Loucy (cell line): Measurements from ENCODE around the gene REEP1.

Experiments
- H2AFZ ChIP-seq: fragments of 200-600 bp; sonication (generic); 2 replicates; pipeline ENCODE4 v1.6.0; 2016; ENCODE audit warnings: antibody characterized with exemption, mild to moderate bottlenecking, low read length, moderate library complexity
- H3F3A ChIP-seq: fragments of 200-600 bp; 2 replicates; pipeline ENCODE4 v1.6.0; 2016; ENCODE audit warnings: antibody characterized with exemption, low read depth, mild to moderate bottlenecking
- H3K27me3 ChIP-seq: fragments of 200-600 bp; sonication (generic); 2 replicates; pipeline ENCODE4 v1.6.1; 2014; ENCODE audit warnings: low read length, mild to moderate bottlenecking; ENCODE audit not compliant: insufficient read depth, poor library complexity, severe bottlenecking
- H3K36me3 ChIP-seq: fragments of 200-600 bp; sonication (generic); 2 replicates; pipeline ENCODE4 v1.6.1; 2016; ENCODE audit warnings: low read length; ENCODE audit not compliant: insufficient read depth
- H3K4me1 ChIP-seq: fragments of 200-600 bp; sonication (generic); 2 replicates; pipeline ENCODE4 v1.5.1; 2014; ENCODE audit warnings: low read length, mild to moderate bottlenecking; ENCODE audit not compliant: insufficient read depth, poor library complexity, severe bottlenecking
- H3K4me2 ChIP-seq: fragments of 200-600 bp; sonication (generic); 2 replicates; pipeline ENCODE4 v1.6.0; 2014; ENCODE audit warnings: antibody characterized with exemption, low read length, low read depth, mild to moderate bottlenecking; ENCODE audit not compliant: poor library complexity, severe bottlenecking
- H3K4me3 ChIP-seq: fragments of 200-600 bp; sonication (generic); 2 replicates; pipeline ENCODE4 v1.5.1; 2014; ENCODE audit warnings: low read length, mild to moderate bottlenecking, mixed read lengths; ENCODE audit not compliant: poor library complexity, severe bottlenecking
- H3K79me2 ChIP-seq: fragments of 200-600 bp; sonication (generic); 2 replicates; pipeline ENCODE4 v1.6.1; 2014; ENCODE audit warnings: low read length; ENCODE audit not compliant: insufficient read depth
- H3K9ac ChIP-seq: fragments of 200-600 bp; sonication (generic); 2 replicates; pipeline ENCODE4 v1.6.0; 2014; ENCODE audit warnings: mild to moderate bottlenecking, low read depth, low read length, moderate library complexity; ENCODE audit not compliant: poor library complexity, severe bottlenecking
- H3K9me2 ChIP-seq: fragments of 200-600 bp; sonication (generic); replicated peaks from 2 replicates; pipeline ENCODE4 v1.6.1; 2016; ENCODE audit warnings: low read depth, low read length, mixed read lengths
- H3K9me3 ChIP-seq: fragments of 200-600 bp; sonication (generic); 2 replicates; pipeline ENCODE4 v1.6.1; 2014; ENCODE audit warnings: mild to moderate bottlenecking, antibody characterized with exemption, low read length, low read depth; ENCODE audit not compliant: insufficient read depth
- H4K20me1 ChIP-seq: fragments of 200-600 bp; sonication (generic); 2 replicates; pipeline ENCODE4 v1.6.0; 2014; ENCODE audit warnings: antibody characterized with exemption, low read length, mild to moderate bottlenecking; ENCODE audit not compliant: insufficient read depth, poor library complexity, severe bottlenecking
- EZH2phosphoT487 ChIP-seq: fragments of 200-600 bp; IDR thresholded peaks from 2 replicates; pipeline ENCODE4 v1.6.1; 2018; ENCODE audit warnings: antibody characterized with exemption, mild to moderate bottlenecking, moderate library complexity, borderline replicate concordance
- TF ChIP-seq, protein P1 (sequence below): fragments of 200-600 bp; sonication (generic); conservative IDR thresholded peaks from 2 replicates; pipeline ENCODE4 v1.5.1; 2014; ENCODE audit warnings: mild to moderate bottlenecking, antibody characterized with exemption, low read length

The REEP1 gene

GRCh38 chr2:86292571-86293515 lies 44.6 kb downstream of the REEP1 start:
- Histone ChIP-seq H3K4me3 (no peak overlapping the region), H3K79me2 (no peaks in the 10 kb centered on the region), H3K27me3 (peaks cover 9% of the 10 kb centered on the region), H3K4me1 (no peaks in the 10 kb centered on the region), H2AFZ (no peak overlapping the region), H3K9me2 (no peaks in the 10 kb centered on the region), H3K9me3 (no peaks in the 10 kb centered on the region), H4K20me1 (no peaks in the 10 kb centered on the region), H3K4me2 (no peak overlapping the region), H3F3A (no peaks in the 10 kb centered on the region), H3K36me3 (no peaks in the 10 kb centered on the region), H3K9ac (no peak overlapping the region)
- TF ChIP-seq, protein P1, sequence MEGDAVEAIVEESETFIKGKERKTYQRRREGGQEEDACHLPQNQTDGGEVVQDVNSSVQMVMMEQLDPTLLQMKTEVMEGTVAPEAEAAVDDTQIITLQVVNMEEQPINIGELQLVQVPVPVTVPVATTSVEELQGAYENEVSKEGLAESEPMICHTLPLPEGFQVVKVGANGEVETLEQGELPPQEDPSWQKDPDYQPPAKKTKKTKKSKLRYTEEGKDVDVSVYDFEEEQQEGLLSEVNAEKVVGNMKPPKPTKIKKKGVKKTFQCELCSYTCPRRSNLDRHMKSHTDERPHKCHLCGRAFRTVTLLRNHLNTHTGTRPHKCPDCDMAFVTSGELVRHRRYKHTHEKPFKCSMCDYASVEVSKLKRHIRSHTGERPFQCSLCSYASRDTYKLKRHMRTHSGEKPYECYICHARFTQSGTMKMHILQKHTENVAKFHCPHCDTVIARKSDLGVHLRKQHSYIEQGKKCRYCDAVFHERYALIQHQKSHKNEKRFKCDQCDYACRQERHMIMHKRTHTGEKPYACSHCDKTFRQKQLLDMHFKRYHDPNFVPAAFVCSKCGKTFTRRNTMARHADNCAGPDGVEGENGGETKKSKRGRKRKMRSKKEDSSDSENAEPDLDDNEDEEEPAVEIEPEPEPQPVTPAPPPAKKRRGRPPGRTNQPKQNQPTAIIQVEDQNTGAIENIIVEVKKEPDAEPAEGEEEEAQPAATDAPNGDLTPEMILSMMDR = no peak
- TF ChIP-seq EZH2phosphoT487 = no peak

DNA sequence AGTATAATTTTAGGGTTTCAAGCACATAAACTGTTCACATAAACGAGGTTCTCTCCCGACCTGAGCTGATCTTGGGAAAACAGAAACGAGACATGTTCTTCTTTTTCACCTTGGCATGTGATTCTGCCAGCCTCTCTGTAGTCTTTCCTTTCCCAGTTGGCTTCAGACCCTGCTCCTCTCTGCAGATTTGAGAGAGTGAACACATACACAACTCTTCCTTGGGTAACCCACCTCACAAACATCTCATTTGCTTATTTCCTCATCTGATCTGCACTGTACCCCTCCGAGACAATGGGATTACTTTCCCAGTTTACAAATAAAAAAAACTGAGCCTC lies 46.1 kb downstream of the REEP1 start:
- Histone ChIP-seq H3K27me3 (peaks cover 9% of the 10 kb centered on the region), H3K9me3 (no peaks in the 10 kb centered on the region), H3K4me3 (no peak overlapping the region), H3F3A (no peaks in the 10 kb centered on the region), H2AFZ (no peak overlapping the region), H3K4me1 (no peaks in the 10 kb centered on the region), H3K36me3 (no peaks in the 10 kb centered on the region), H3K9me2 (no peaks in the 10 kb centered on the region), H4K20me1 (no peaks in the 10 kb centered on the region), H3K9ac (no peak overlapping the region), H3K79me2 (no peaks in the 10 kb centered on the region), H3K4me2 (no peak overlapping the region)
- TF ChIP-seq, protein P1 = no peak
- no peak for TF ChIP-seq EZH2phosphoT487

- Histone ChIP-seq H3K9ac (no peak overlapping the region), H3K9me2 (no peaks in the 10 kb centered on the region), H2AFZ (no peak overlapping the region), H3K4me2 (no peak overlapping the region), H3K4me1 (no peaks in the 10 kb centered on the region), H4K20me1 (no peaks in the 10 kb centered on the region), H3F3A (no peaks in the 10 kb centered on the region), H3K27me3 (peaks cover 9% of the 10 kb centered on the region), H3K79me2 (no peaks in the 10 kb centered on the region), H3K4me3 (no peak overlapping the region), H3K36me3 (no peaks in the 10 kb centered on the region), H3K9me3 (no peaks in the 10 kb centered on the region)
- TF ChIP-seq, protein P1 = no peak
- TF ChIP-seq EZH2phosphoT487 = no peak
These were observed 46.7 kb downstream of the REEP1 start for GRCh38 chr2:86290596-86291327.
